ENCODE data around the gene PLXNA1. TPM values are rescaled to one million over a fixed set of nuclear protein-coding genes. Genes with fewer than 3 reads are reported as not detected.

PLXNA1 gene
- total and polyA plus RNA-seq, 2 experiments from 2014 or later: 11.0 to 73.5 TPM

- DNase-seq (ENCODE audit: low spot score) (no peak), ATAC-seq (no peak)
- Mint-ChIP-seq H3K4me3 (no peak overlapping the region), H3K36me3 (ENCODE audit: low read depth) (peaks cover 9% of the 10 kb centered on the region), H3K27ac (no peak overlapping the region; the same call in 1 of the 2 replicates), H3K9me3 (no peaks in the 10 kb centered on the region), H3K27me3 (ENCODE audit: insufficient read depth, low read depth, poor library complexity) (peaks cover 7% of the 10 kb centered on the region), H3K4me1 (no peaks in the 10 kb centered on the region)
- H3F3A ChIP-seq (replicated peaks; ENCODE audit: low read depth): no peaks in the 10 kb centered on the region
- H3K27me3 ChIP-seq (ENCODE audit: insufficient read depth): no peaks in the 10 kb centered on the region
- H3K36me3 ChIP-seq (ENCODE audit: insufficient read depth): no peaks in the 10 kb centered on the region
- no peaks in the 10 kb centered on the region for H3K9me2 ChIP-seq (ENCODE audit: insufficient read depth)
- H3K4me1 ChIP-seq (ENCODE audit: insufficient read depth): no peaks in the 10 kb centered on the region
- no peak for TF ChIP-seq NANOG (IDR thresholded peaks at IDR 0.05; ENCODE audit: borderline replicate concordance)
- TF ChIP-seq POLR2AphosphoS5 (IDR thresholded peaks at IDR 0.05; ENCODE audit: low read depth): no peak
- no peak for TF ChIP-seq ZNF462 (CRISPR knock-in tag; IDR thresholded peaks at IDR 0.05)
- TF ChIP-seq CTCF (conservative IDR thresholded peaks at IDR 0.05; ENCODE audit: low read depth in 2 of 2): no peak
- no peak for TF ChIP-seq ETS1 (IDR thresholded peaks at IDR 0.05)
- TF ChIP-seq EZH2 (IDR thresholded peaks at IDR 0.05; ENCODE audit: low read depth, unreplicated experiment): no peak
- TF ChIP-seq REST (IDR thresholded peaks at IDR 0.05; ENCODE audit: unreplicated experiment): no peak
- no peak for TF ChIP-seq JUNB (IDR thresholded peaks at IDR 0.05; ENCODE audit: unreplicated experiment)
- TF ChIP-seq STAT1 (IDR thresholded peaks at IDR 0.05; ENCODE audit: unreplicated experiment): no peak
- TF ChIP-seq CREB1 (CRISPR knock-in tag; IDR thresholded peaks at IDR 0.05; ENCODE audit: low read depth): no peak
- no peak for TF ChIP-seq ZNF114 (CRISPR knock-in tag; IDR thresholded peaks at IDR 0.05)
- no peak for TF ChIP-seq EZH2phosphoT487 (IDR thresholded peaks at IDR 0.05; ENCODE audit: unreplicated experiment)
- H3K79me2 ChIP-seq (replicated peaks; ENCODE audit: insufficient read depth): peaks cover 29% of the 10 kb centered on the region
- no peak overlapping the region for H2AFZ ChIP-seq
- H4K20me1 ChIP-seq (replicated peaks; ENCODE audit: insufficient read depth): peaks cover 3% of the 10 kb centered on the region
- H3K4me3 ChIP-seq: no peak overlapping the region
- no peak overlapping the region for H3K4me2 ChIP-seq
- no peak overlapping the region for H3K27ac ChIP-seq (ENCODE audit: low read depth)
These were observed 9.3 kb downstream of the PLXNA1 start for GRCh38 chr3:126992216-126992615.

Measured in GM23338 (cell line).